Right atrium auricular region (tissue), 2 donors: Measurements from ENCODE around the gene COL13A1. TPM values are rescaled to one million over a fixed set of nuclear protein-coding genes. Genes with fewer than 3 reads are reported as not detected.

Experiments used
- DNase-seq: peaks from one replicate; pipeline ENCODE4 v3.0.0-alpha.2; 2019; ENCODE audit warnings: low spot score
- H3K27ac ChIP-seq, 2 donors: fragments of 200-600 bp; sonication (generic); 1 replicate in 1 of 2; 2 replicates in 1 of 2; pipeline ENCODE4 v1.5.1; 2016 to 2019
- H3K27me3 ChIP-seq, 2 donors: fragments of 200-600 bp; sonication (generic); one replicate each; pipeline versions ENCODE4 v1.5.1 to v1.6.0; 2017 to 2019
- H3K36me3 ChIP-seq: fragments of 200-600 bp; sonication (generic); one replicate; pipeline ENCODE4 v1.5.1; 2016
- H3K4me1 ChIP-seq, 2 donors: fragments of 200-600 bp; sonication (generic); one replicate each; pipeline versions ENCODE4 v1.5.1 to v1.6.0; 2017 to 2019
- H3K4me3 ChIP-seq, 2 donors: fragments of 200-600 bp; sonication (generic); 1 replicate in 1 of 2; 2 replicates in 1 of 2; pipeline ENCODE4 v1.5.1; 2017 to 2019; ENCODE audit warnings: mild to moderate bottlenecking in 1 of 2, moderate library complexity in 1 of 2
- H3K9me3 ChIP-seq, 2 donors: fragments of 200-600 bp; sonication (generic); one replicate each; pipeline ENCODE4 v1.5.1; 2019
- total RNA-seq, 2 donors: library from RNA; depleted of rRNA; stranded (reverse); fragments of >200 nt; gene quantifications; one replicate each; pipeline ENCODE4 v1.1.0, GENCODE V29; 2016
- TF ChIP-seq, protein P1 (sequence below), 2 donors: fragments of 200-600 bp; sonication (generic); IDR thresholded peaks; one replicate each; pipeline ENCODE4 v1.5.1; 2019; ENCODE audit warnings: antibody characterized with exemption in 2 of 2

Gene COL13A1
- total RNA-seq, 2 donors from 2014 or later, result 5.7 to 11.8 TPM

DNA sequence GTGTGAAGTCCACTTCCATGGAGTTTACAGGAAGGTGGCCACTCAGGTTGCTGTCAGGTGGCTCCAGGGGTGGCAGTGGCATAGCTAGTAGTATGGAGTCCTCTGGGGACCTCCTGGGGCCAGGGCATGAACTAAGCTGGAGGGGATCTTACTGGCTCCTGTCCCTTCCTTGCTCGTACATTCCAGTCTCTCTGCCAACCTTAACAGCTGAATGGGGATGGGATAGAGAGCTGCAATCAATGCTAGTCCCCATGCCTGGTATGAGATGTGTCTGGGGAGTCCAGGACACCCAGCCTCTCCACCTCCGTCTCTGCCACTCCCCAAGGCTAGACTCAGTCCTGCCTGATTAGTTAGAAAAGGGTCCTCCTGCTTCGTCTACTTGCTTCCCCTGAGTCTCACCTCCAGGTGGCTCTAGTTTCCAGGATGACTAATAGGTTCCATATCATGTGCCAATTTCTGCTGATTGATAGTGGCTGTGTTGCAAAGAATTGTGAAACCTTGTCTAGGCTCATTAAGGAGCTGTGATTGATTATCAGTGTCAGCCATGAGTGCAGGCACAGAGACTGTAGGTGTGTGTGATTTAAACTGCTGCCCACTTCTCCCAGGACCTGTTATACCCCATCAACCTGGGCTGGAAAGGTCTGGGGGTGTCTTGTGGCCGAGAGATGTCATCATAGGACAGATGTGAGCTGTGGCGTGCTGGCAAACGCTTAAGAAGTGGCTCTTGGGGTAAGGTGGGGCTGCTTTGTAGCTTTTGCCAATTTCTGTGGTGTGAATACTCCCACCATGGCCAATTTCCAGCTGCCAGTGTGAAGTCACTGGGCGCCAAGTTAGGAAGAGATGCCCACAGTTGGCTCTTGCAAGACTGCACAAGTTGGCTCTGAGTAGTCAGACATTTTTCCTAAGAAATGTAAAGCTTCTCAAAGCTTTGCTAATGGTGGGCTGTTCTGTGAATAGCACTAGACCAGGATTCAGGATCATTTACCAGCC, 59.8 kb downstream of the COL13A1 start:
- Histone ChIP-seq H3K27me3 (no peaks in the 10 kb centered on the region), H3K27ac (no peak overlapping the region), H3K36me3 (no peaks in the 10 kb centered on the region), H3K4me3 (no peak overlapping the region), H3K4me1 (peaks cover 0 to 21% of the 10 kb centered on the region in 2 donors), H3K9me3 (no peaks in the 10 kb centered on the region)
- TF ChIP-seq, protein P1, sequence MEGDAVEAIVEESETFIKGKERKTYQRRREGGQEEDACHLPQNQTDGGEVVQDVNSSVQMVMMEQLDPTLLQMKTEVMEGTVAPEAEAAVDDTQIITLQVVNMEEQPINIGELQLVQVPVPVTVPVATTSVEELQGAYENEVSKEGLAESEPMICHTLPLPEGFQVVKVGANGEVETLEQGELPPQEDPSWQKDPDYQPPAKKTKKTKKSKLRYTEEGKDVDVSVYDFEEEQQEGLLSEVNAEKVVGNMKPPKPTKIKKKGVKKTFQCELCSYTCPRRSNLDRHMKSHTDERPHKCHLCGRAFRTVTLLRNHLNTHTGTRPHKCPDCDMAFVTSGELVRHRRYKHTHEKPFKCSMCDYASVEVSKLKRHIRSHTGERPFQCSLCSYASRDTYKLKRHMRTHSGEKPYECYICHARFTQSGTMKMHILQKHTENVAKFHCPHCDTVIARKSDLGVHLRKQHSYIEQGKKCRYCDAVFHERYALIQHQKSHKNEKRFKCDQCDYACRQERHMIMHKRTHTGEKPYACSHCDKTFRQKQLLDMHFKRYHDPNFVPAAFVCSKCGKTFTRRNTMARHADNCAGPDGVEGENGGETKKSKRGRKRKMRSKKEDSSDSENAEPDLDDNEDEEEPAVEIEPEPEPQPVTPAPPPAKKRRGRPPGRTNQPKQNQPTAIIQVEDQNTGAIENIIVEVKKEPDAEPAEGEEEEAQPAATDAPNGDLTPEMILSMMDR (IDR thresholded peaks at IDR 0.05), result no peak
- DNase-seq, result no peak

DNA sequence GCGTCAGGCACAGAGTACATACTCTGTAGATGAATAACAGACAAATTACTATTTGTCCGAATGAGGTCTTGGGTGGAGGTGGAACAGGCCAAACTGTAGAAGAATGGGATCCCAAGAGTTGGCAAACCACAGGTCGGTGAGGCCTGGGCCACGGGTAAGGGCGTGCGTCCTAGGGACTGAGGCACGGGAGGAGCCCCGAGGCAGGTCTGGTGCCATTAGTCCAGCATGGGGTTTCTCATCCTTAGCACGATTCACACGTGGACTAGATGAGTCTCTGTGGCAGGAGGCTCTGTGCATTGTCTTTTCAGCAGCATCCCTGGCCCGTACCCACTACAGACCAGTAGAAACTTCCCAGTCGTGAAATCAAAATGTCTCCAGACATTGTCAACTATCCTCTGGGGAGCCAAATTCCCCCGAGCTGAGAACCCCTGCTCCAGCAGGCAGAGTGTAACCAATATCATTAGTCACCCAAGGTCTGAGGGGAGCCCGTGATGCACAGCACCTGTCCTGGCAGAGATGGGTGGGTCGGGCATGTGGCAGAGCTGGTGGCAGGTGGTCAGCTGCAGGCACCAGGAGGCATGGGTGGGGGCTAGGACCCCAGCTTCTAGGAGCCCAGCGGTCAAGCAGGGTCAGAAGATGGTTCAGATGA, 61.3 kb downstream of the COL13A1 start:
- H3K4me3 ChIP-seq, result no peak overlapping the region
- H3K27me3 ChIP-seq, result no peaks in the 10 kb centered on the region
- H3K27ac ChIP-seq, result no peak overlapping the region
- H3K4me1 ChIP-seq, result peaks cover 0 to 31% of the 10 kb centered on the region in 2 donors
- no peaks in the 10 kb centered on the region for H3K36me3 ChIP-seq
- no peaks in the 10 kb centered on the region for H3K9me3 ChIP-seq
- TF ChIP-seq, protein P1 (IDR thresholded peaks at IDR 0.05), result no peak
- no peak for DNase-seq

DNA sequence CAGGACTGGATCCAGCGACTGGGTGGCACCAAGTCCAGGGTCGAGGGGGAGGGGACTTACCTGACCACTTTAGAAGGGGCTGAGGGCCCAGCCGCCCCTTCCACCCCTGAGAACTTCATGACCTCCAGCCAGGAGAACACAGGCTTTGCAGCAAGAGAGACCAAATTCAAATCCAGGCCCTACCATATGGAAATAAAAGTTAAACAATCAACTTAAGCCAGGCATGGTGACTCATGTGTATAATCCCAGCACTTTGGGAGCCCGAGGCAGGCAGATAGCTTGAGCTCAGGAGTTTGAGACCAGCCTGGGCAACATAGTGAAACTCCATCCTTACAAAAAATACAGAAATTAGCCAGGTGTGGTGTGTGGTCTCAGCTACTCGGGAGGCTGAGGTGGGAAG, 61.9 kb downstream of the COL13A1 start:
- Histone ChIP-seq H3K36me3 (no peaks in the 10 kb centered on the region), H3K27me3 (no peaks in the 10 kb centered on the region), H3K4me1 (peaks cover 0 to 31% of the 10 kb centered on the region in 2 donors), H3K9me3 (no peaks in the 10 kb centered on the region), H3K27ac (no peak overlapping the region), H3K4me3 (no peak overlapping the region)
- TF ChIP-seq, protein P1 (IDR thresholded peaks at IDR 0.05), result no peak
- no peak for DNase-seq

DNA sequence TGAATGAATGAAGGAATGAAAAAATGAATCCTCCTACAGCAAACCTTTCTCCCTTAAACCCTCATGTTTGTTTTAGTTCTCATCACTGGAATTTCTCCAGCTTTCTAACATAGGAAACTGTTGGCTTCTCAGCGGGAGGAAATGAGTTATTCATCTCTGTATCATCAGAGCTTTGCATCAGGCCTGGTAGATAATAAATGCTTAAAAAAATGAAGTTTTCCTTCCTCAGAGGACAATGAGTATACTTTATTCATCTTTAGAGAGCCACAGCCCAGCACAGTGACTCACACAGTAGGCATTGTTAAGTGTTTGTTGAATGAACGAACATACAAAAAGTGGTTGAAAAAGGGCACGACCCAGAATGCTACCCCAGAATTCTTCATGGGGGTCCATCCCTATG, 62.6 kb downstream of the COL13A1 start:
- no peaks in the 10 kb centered on the region for H3K9me3 ChIP-seq
- H3K27me3 ChIP-seq, result no peaks in the 10 kb centered on the region
- no peak overlapping the region for H3K4me3 ChIP-seq
- no peaks in the 10 kb centered on the region for H3K36me3 ChIP-seq
- H3K27ac ChIP-seq, result no peak overlapping the region
- peaks cover 0 to 35% of the 10 kb centered on the region in 2 donors for H3K4me1 ChIP-seq
- DNase-seq, result no peak
- TF ChIP-seq, protein P1 (IDR thresholded peaks at IDR 0.05), result no peak

DNA sequence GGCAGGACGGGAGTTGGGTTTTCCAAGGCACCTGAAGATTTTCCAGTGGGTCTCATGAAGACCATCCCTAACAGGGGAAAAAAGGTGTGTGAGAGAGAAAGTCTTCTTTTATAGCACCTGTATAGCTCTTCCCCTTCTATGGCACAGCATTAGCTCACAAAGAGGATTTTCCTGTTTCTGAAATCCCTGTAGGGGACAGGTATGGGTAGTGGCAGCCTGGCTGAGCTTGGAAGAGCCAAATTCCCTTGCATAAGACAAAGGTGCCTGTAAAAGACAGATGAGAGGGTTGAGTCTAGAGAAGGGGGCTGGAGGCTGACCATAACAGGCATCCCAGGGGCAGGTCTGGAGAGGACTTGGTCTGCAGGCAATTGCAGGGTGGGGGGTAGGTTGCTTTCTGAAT, 63.7 kb downstream of the COL13A1 start:
- Histone ChIP-seq H3K27me3 (no peaks in the 10 kb centered on the region), H3K27ac (no peak overlapping the region), H3K9me3 (no peaks in the 10 kb centered on the region), H3K4me1 (peaks cover 0 to 40% of the 10 kb centered on the region in 2 donors), H3K4me3 (no peak overlapping the region), H3K36me3 (no peaks in the 10 kb centered on the region)
- TF ChIP-seq, protein P1 (IDR thresholded peaks at IDR 0.05), result no peak
- DNase-seq, result no peak
